ENCODE results near the gene EEF1AKMT4.

DNA sequence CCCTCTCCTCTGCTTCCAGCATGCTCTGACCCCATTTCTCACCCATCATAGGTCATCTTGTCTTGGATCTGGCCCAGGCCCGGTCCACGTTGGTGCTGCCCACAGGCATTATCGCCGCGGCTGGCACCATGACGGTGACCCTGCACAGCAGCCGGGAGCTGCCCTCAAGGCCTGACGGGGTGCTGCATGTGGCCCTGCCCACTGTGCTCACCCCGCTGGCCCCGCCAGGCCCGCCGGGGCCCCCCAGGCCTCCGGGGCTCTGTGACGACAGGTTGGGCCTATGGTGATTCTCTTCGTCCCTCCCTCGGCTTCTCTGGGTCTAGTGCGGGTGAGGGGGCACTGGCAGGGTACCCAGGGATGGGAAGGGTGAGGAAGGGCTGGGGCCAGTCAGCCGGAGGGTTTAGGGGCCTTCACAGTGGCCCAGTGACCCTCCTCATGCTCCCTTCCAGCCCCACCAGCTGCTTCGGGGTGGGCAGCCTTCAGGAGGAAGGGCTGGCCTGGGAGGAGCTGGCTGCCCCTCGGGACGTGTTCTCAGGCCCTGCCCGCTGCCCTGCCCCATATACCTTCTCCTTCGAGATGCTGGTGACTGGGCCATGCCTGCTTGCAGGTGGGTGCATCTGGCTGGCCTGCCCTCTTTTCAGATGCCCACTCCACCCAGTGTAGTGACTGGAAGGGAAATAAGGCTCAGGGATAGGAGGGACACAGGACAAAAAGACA is 16.2 kb upstream of the EEF1AKMT4 start:
- TF ChIP-seq, protein P1, sequence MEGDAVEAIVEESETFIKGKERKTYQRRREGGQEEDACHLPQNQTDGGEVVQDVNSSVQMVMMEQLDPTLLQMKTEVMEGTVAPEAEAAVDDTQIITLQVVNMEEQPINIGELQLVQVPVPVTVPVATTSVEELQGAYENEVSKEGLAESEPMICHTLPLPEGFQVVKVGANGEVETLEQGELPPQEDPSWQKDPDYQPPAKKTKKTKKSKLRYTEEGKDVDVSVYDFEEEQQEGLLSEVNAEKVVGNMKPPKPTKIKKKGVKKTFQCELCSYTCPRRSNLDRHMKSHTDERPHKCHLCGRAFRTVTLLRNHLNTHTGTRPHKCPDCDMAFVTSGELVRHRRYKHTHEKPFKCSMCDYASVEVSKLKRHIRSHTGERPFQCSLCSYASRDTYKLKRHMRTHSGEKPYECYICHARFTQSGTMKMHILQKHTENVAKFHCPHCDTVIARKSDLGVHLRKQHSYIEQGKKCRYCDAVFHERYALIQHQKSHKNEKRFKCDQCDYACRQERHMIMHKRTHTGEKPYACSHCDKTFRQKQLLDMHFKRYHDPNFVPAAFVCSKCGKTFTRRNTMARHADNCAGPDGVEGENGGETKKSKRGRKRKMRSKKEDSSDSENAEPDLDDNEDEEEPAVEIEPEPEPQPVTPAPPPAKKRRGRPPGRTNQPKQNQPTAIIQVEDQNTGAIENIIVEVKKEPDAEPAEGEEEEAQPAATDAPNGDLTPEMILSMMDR (IDR thresholded peaks at IDR 0.05) = no peak
- no peak for TF ChIP-seq ZFX (IDR thresholded peaks at IDR 0.05; ENCODE audit: borderline replicate concordance)
